AG04449 (cell line): Measurements from ENCODE around the gene SUSD1.

Source experiments
- CTCF ChIA-PET: fragments of 350-600 bp; formaldehyde crosslinking; extraction: SDS; loops from one replicate; lab custom pipeline; 2021; ENCODE audit warnings: antibody characterized with exemption; lab: Yijun Ruan, JAX
- POLR2A ChIA-PET: fragments of 400-600, 350-600 bp; formaldehyde crosslinking; extraction: SDS; loops from one replicate; lab custom pipeline; 2020; ENCODE audit warnings: antibody characterized with exemption, inconsistent platforms; lab: Yijun Ruan, JAX
- DNase-seq: peaks from one replicate; pipeline ENCODE4 v3.0.0-alpha.2; 2010; ENCODE audit warnings: low read depth, low spot score
- H3K4me3 ChIP-seq: 2 replicates; pipeline ENCODE4 v1.5.1; 2011; ENCODE audit warnings: low read depth, mild to moderate bottlenecking, control low read depth, low read length
- CTCF ChIP-seq: IDR thresholded peaks from one replicate; pipeline ENCODE4 v1.5.1; 2011; ENCODE audit warnings: mild to moderate bottlenecking, moderate library complexity, low read length, control low read depth, inconsistent platforms; ENCODE audit not compliant: insufficient read depth; ENCODE audit errors: missing control alignments

SUSD1 gene

DNA sequence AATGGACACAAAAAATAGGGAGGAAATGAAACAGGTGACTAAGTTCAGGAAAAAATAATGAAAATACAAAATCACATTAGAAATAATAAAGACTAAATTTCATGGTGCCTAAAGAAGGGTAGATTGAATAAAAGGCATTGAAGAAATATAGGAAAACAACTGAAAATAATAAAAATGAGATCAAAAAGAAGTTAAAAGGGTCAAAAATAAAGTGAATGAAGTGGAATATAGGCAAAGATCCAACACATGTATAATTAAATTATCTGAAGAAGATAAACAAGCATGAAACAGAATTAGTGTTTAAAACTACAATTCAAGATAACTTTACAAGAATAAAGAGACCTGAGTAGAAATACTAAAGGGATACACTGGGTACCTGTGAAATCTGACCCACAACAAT, 87.6 kb downstream of the SUSD1 start:
- no peak overlapping the region for H3K4me3 ChIP-seq
- TF ChIP-seq CTCF = no peak
- POLR2A ChIA-PET = interaction anchor here (0.6 kb wide), 1 partner anchor 326 kb away, joined by 3 read pairs; no protein-coding TSS in a partner anchor
- CTCF ChIA-PET = interaction anchor here (0.6 to 8.1 kb wide), 13 partner anchors 10 to 624 kb away, joined by 3 to 180 read pairs (median 9); no protein-coding TSS in a partner anchor
- DNase-seq = no peak

- ChIA-PET CTCF (interaction anchor here (0.6 to 8.1 kb wide), 13 partner anchors 10 to 625 kb away, joined by 3 to 180 read pairs (median 9); partner anchors contain the start of gene HSDL2), POLR2A (no interaction called here)
- DNase-seq = no peak
- no peak overlapping the region for H3K4me3 ChIP-seq
- peak; percentile 34 for TF ChIP-seq CTCF
Observed at GRCh38 chr9:112086627-112087026, 88.5 kb downstream of the SUSD1 start.

DNA sequence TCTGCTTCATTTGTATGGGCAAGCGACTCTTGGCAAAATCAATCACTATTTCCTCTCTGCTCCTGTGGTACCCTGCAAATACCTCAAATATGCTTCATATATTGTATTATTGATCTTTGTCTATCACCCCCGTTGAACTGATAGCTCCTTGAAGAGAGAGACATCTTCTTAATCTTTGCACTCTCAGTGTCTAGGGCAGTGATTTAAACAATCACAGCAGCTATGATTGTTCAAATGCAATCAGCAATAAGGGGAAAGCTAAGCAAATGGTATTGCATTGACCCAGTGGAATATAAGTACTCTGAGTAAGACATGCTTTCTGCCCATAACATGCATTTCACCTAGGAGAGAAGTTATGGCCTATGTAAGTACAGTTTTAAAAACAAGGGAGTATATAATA, 90.2 kb downstream of the SUSD1 start:
- ChIA-PET POLR2A (no interaction called here), CTCF (interaction anchor here (0.7 to 8.1 kb wide), 10 partner anchors 8 to 735 kb away, joined by 3 to 180 read pairs (median 4); no protein-coding TSS in a partner anchor)
- no peak overlapping the region for H3K4me3 ChIP-seq
- no peak for DNase-seq
- TF ChIP-seq CTCF = no peak

- TF ChIP-seq CTCF = no peak
- no peak overlapping the region for H3K4me3 ChIP-seq
- CTCF ChIA-PET = interaction anchor here (0.7 to 8.1 kb wide), 8 partner anchors 8 to 621 kb away, joined by 3 to 180 read pairs (median 4); no protein-coding TSS in a partner anchor
- DNase-seq = no peak
- POLR2A ChIA-PET = no interaction called here
Observed at GRCh38 chr9:112084334-112084733, 90.8 kb downstream of the SUSD1 start.

- POLR2A ChIA-PET = no interaction called here
- CTCF ChIA-PET = interaction anchor here (0.8 to 8.1 kb wide), 9 partner anchors 9 to 630 kb away, joined by 3 to 180 read pairs (median 4); partner anchors contain the start of gene PTBP3
- DNase-seq = no peak
- TF ChIP-seq CTCF = no peak
- no peak overlapping the region for H3K4me3 ChIP-seq
Observed at GRCh38 chr9:112081918-112082729, 93.0 kb downstream of the SUSD1 start.

- DNase-seq = no peak
- no peak for TF ChIP-seq CTCF
- CTCF ChIA-PET = interaction anchor here (0.9 to 8.1 kb wide), 8 partner anchors 252 to 631 kb away, joined by 3 to 180 read pairs (median 4); partner anchors contain the start of gene PTBP3
- H3K4me3 ChIP-seq = no peak overlapping the region
- POLR2A ChIA-PET = no interaction called here
Observed at GRCh38 chr9:112080831-112081542, 94.1 kb downstream of the SUSD1 start.
